ENCODE measurements around the gene CLEC11A. TPM values are rescaled to one million over a fixed set of nuclear protein-coding genes. Genes with fewer than 3 reads are reported as not detected.

CLEC11A gene
- total RNA-seq, 1 experiment from 2014 or later = 7.6 TPM

- Mint-ChIP-seq H3K27ac (no peak overlapping the region), H3K27me3 (ENCODE audit: low read depth) (peaks cover 92% of the 10 kb centered on the region), H3K9me3 (no peaks in the 10 kb centered on the region), H3K36me3 (no peaks in the 10 kb centered on the region), H3K4me3 (peak overlapping the region; percentile 61), H3K4me1 (peaks cover 16% of the 10 kb centered on the region)
- peak; percentile 64 for ATAC-seq
- DNase-seq (ENCODE audit: low spot score) = peak; percentile 61
- ChIA-PET CTCF (interaction anchor here (0.5 to 2.4 kb wide), 14 partner anchors 9 to 230 kb away, joined by 3 to 14 read pairs (median 6); no protein-coding TSS in a partner anchor), POLR2A (interaction anchor here (0.6 kb wide), 1 partner anchor 26 kb away, joined by 4 read pairs; no protein-coding TSS in a partner anchor)
- no peak for TF ChIP-seq STAT6 (CRISPR knock-in tag; conservative IDR thresholded peaks at IDR 0.05; ENCODE audit: low read depth)
- TF ChIP-seq JAZF1 (CRISPR knock-in tag; IDR thresholded peaks at IDR 0.05) = no peak
- no peak for TF ChIP-seq EMX1 (CRISPR knock-in tag; IDR thresholded peaks at IDR 0.05)
- no peak for TF ChIP-seq PREB (CRISPR knock-in tag; IDR thresholded peaks at IDR 0.05; ENCODE audit: borderline replicate concordance)
- TF ChIP-seq ATF2 (CRISPR knock-in tag; IDR thresholded peaks at IDR 0.05; ENCODE audit: borderline replicate concordance, low read depth) = no peak
- TF ChIP-seq SP1 (CRISPR knock-in tag; conservative IDR thresholded peaks at IDR 0.05) = no peak
- no peak for TF ChIP-seq HMGXB4 (CRISPR knock-in tag; IDR thresholded peaks at IDR 0.05)
- no peak for TF ChIP-seq SMAD4 (CRISPR knock-in tag; IDR thresholded peaks at IDR 0.05)
- TF ChIP-seq ZBTB21 (CRISPR knock-in tag; IDR thresholded peaks at IDR 0.05; ENCODE audit: borderline replicate concordance) = 0 out of 2 replicates have a peak, but pooled peaks have one; percentile 54
- TF ChIP-seq ZNF219 (CRISPR knock-in tag; IDR thresholded peaks at IDR 0.05; ENCODE audit: borderline replicate concordance) = no peak
- TF ChIP-seq ESRRA (CRISPR knock-in tag; IDR thresholded peaks at IDR 0.05; ENCODE audit: borderline replicate concordance) = 0 out of 2 replicates have a peak, but pooled peaks have one; percentile 40
- peak; percentile 70; the same call in 1 of the 2 replicates for TF ChIP-seq FOXP4 (CRISPR knock-in tag; IDR thresholded peaks at IDR 0.05)
- no peak for TF ChIP-seq RELA (CRISPR knock-in tag; IDR thresholded peaks at IDR 0.05; ENCODE audit: borderline replicate concordance)
- TF ChIP-seq ERG (CRISPR knock-in tag; IDR thresholded peaks at IDR 0.05) = no peak
- TF ChIP-seq E2F4 (CRISPR knock-in tag; IDR thresholded peaks at IDR 0.05; ENCODE audit: borderline replicate concordance, low read depth) = no peak
- no peak; the same call in 1 of the 2 replicates for TF ChIP-seq MAX (CRISPR knock-in tag; IDR thresholded peaks at IDR 0.05)
- TF ChIP-seq MYBL2 (CRISPR knock-in tag; IDR thresholded peaks at IDR 0.05) = no peak
- TF ChIP-seq MLX (CRISPR knock-in tag; IDR thresholded peaks at IDR 0.05) = no peak
- no peak for TF ChIP-seq NR1H2 (CRISPR knock-in tag; IDR thresholded peaks at IDR 0.05)
- TF ChIP-seq ZNF121 (CRISPR knock-in tag; IDR thresholded peaks at IDR 0.05) = peak; percentile 91
- TF ChIP-seq NR3C1 (CRISPR knock-in tag; conservative IDR thresholded peaks at IDR 0.05; ENCODE audit: low read depth) = no peak
- no peak for TF ChIP-seq NFE2L1 (CRISPR knock-in tag; IDR thresholded peaks at IDR 0.05)
- peak; percentile 56 for TF ChIP-seq FOXP1 (CRISPR knock-in tag; IDR thresholded peaks at IDR 0.05; ENCODE audit: borderline replicate concordance)
- no peak for TF ChIP-seq NFATC4 (CRISPR knock-in tag; IDR thresholded peaks at IDR 0.05)
Measured at GRCh38 chr19:50695251-50696093, 27.7 kb upstream of the CLEC11A start.
